ENCODE results near the gene SHISA6. TPM values are rescaled to one million over a fixed set of nuclear protein-coding genes. Genes with fewer than 3 reads are reported as not detected.
"Not testable (repeated sequence)": the region's sequence is repeated elsewhere in the genome, so short reads cannot be mapped to it uniquely, and the experiment has no call there.

SHISA6 gene
- total RNA-seq, 1 experiment from 2014 or later, result not detected

GRCh38 chr17:11285946-11286345 is 44.9 kb downstream of the SHISA6 start:
- no peak for DNase-seq
- H3K9me3 ChIP-seq, result peaks cover 2% of the 10 kb centered on the region; the same call in 1 of the 2 replicates

GRCh38 chr17:11287791-11288190 is 46.8 kb downstream of the SHISA6 start:
- no peaks in the 10 kb centered on the region for H3K9me3 ChIP-seq
- no peak for DNase-seq
- no peaks in the 10 kb centered on the region for H3K36me3 ChIP-seq
- no peak overlapping the region for H3K4me3 ChIP-seq
- H3K27me3 ChIP-seq, result peaks cover 4% of the 10 kb centered on the region; the same call in 1 of the 2 replicates

More at GRCh38 chr17:11285946-11286345, 44.9 kb downstream of the SHISA6 start:
- H3K36me3 ChIP-seq, result no peaks in the 10 kb centered on the region
- peaks cover 6% of the 10 kb centered on the region; the same call in 1 of the 2 replicates for H3K27me3 ChIP-seq
- H3K4me3 ChIP-seq, result no peak overlapping the region

GRCh38 chr17:11290814-11291213 is 49.8 kb downstream of the SHISA6 start:
- Histone ChIP-seq H3K9me3 (no peaks in the 10 kb centered on the region), H3K4me3 (no peak overlapping the region), H3K27me3 (no peaks in the 10 kb centered on the region; the same call in 1 of the 2 replicates), H3K36me3 (no peaks in the 10 kb centered on the region)
- DNase-seq, result no peak

- H3K9me3 ChIP-seq, result no peaks in the 10 kb centered on the region
These were observed 51.5 kb downstream of the SHISA6 start for GRCh38 chr17:11292491-11292890.

DNA sequence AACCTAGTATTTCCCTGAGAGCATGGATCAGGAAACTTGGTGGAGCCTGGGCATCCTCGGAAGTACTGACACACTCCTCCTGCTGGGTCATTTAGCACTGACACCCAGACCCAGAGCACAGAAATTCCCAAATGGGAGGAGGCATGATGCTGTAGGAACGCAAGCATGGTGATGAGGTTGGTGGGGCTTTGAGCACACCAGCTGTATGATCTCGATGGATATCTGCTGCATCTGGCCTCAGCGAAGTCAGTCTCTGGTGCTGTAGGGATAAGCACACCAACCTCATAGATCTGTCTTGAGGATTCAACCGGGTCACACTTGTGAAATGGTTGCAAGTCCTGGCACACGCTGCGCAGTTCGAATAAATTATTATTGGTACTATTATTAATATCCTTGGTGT is 52.5 kb downstream of the SHISA6 start:
- Histone ChIP-seq H3K9me3 (no peaks in the 10 kb centered on the region), H3K36me3 (no peaks in the 10 kb centered on the region), H3K27me3 (no peaks in the 10 kb centered on the region; the same call in 1 of the 2 replicates), H3K4me3 (no peak overlapping the region)
- DNase-seq, result no peak

More at GRCh38 chr17:11292491-11292890, 51.5 kb downstream of the SHISA6 start:
- no peak overlapping the region for H3K4me3 ChIP-seq
- H3K27me3 ChIP-seq, result no peaks in the 10 kb centered on the region; the same call in 1 of the 2 replicates
- no peaks in the 10 kb centered on the region for H3K36me3 ChIP-seq
- no peak for DNase-seq

DNA sequence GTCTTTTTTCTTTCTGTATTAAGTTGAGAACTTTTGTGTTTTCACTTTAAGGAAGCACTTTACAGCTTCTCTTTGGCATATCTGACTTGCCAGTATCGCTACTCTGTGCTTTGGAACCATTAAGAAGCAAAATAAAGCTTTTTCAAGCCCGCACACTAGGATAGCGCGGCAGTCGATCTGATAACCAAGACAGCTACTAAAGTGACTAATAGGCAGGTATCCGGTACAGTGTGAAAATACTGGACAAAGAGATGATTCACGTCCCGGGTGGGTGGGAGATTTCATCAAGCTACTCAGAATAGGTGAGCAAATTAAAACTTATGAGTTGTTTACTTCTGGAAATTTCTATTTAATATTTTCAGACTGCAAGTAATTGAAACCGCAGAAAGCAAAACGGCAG is 53.8 kb downstream of the SHISA6 start:
- Histone ChIP-seq H3K9me3 (no peaks in the 10 kb centered on the region), H3K36me3 (no peaks in the 10 kb centered on the region), H3K27me3 (no peaks in the 10 kb centered on the region), H3K4me3 (no peak overlapping the region)
- DNase-seq, result no peak

DNA sequence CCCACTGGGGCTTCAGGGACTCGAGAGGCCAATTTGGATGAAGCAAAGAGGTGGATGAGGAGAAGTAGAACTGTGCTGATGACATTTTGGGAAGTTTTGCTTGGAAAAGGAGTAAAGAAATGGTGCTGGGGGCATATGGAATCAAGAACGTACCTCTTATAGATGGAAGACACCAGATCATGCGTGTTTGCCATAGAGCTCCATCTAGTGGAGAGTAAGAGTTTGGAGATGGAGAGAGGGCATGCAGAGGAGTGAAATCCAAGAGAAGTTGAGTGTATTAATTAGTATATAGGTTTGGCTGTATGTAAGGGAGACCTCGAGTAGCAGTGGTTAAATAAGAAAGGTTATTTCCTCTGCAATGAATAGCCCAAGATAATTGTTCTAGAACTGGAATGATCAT is 56.0 kb downstream of the SHISA6 start:
- Histone ChIP-seq H3K36me3 (no peaks in the 10 kb centered on the region), H3K27me3 (no peaks in the 10 kb centered on the region), H3K4me3 (no peak overlapping the region), H3K9me3 (no peaks in the 10 kb centered on the region)
- DNase-seq, result no peak

- H3K36me3 ChIP-seq, result no peaks in the 10 kb centered on the region
- no peaks in the 10 kb centered on the region for H3K27me3 ChIP-seq
- H3K4me3 ChIP-seq, result no peak overlapping the region
- H3K9me3 ChIP-seq, result no peaks in the 10 kb centered on the region
- no peak for DNase-seq
These were observed 57.4 kb downstream of the SHISA6 start for GRCh38 chr17:11298401-11298800.

DNA sequence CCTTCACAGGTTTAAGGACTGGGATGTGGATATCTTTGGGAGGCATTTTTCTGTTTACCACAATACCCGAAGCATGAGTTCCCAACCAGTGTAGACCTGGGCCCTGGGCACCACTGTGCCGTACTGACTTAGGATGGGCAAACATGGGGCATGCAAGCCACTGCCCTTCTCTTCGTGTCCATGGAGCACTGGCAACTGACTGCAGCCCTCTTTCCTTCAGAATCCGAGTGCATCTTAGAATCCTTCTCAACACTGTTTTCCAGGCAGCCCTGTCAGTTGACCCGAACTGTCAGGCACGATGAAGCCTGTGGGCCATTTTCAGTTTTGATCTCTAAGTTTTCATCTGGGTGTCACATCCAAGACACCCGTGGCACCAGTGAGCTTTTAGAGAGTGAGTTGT is 59.2 kb downstream of the SHISA6 start:
- Histone ChIP-seq H3K9me3 (no peaks in the 10 kb centered on the region), H3K27me3 (no peaks in the 10 kb centered on the region), H3K36me3 (no peaks in the 10 kb centered on the region), H3K4me3 (no peak overlapping the region)
- DNase-seq, result no peak

- H3K4me3 ChIP-seq, result no peak overlapping the region
- no peak for DNase-seq
- H3K36me3 ChIP-seq, result no peaks in the 10 kb centered on the region
- H3K27me3 ChIP-seq, result no peaks in the 10 kb centered on the region
- H3K9me3 ChIP-seq, result no peaks in the 10 kb centered on the region
These were observed 59.7 kb downstream of the SHISA6 start for GRCh38 chr17:11300738-11301137.

DNA sequence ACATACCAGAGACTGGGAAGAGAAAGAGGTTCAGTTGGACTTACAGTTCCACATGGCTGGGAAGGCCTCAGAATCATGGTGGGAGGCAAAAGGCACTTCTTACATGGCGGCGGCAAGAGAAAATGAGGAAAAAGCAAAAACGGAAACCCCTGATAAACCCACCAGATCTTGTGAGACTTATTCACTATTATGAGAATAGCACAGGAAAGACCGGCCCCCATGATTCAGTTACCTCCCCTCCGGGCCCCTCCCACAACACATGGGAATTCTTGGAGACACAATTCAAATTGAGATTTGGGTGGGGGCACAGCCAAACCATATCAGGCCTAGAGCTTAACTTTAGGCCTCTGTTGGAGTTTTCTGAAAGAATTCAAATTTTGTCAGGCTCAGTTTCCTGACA is 60.9 kb downstream of the SHISA6 start:
- not testable (repeated sequence) for H3K9me3 ChIP-seq, DNase-seq, H3K36me3 ChIP-seq, H3K4me3 ChIP-seq, H3K27me3 ChIP-seq

GRCh38 chr17:11302401-11303186 is 61.6 kb downstream of the SHISA6 start:
- no peak for DNase-seq
- H3K36me3 ChIP-seq, result no peaks in the 10 kb centered on the region
- H3K27me3 ChIP-seq, result no peaks in the 10 kb centered on the region
- no peak overlapping the region for H3K4me3 ChIP-seq
- H3K9me3 ChIP-seq, result no peaks in the 10 kb centered on the region

DNA sequence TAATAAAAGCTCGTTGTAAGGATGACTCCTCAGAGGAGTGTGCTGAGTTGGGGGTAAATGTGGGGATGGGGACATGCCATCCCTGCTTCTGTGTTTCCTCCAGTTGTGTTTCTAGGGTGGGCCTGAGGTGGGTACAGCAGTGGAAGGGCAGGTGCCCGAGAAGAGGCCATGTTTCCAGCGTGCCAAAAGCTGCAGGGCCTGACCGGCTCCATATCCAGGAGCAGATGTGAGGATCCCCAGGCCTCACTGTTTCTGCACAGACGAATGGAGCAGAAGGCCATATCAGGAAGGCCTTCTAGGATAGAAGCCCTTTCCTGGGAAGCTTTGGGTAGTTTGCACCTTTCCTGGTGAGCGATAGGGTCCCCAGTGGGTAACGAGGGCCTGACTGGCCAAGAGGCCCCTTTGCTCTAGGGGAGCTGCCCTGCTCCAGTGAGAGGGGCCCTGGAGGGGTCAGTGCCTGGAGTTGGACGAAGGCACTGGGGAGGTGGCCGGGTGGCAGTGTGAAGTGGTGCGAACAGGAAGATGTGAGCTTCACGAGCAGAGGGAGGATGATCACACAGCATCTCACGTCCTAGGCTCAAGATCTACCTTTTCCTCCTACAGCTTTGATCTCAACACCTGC is 62.9 kb downstream of the SHISA6 start:
- H3K36me3 ChIP-seq, result no peaks in the 10 kb centered on the region
- no peak overlapping the region for H3K4me3 ChIP-seq
- no peaks in the 10 kb centered on the region for H3K9me3 ChIP-seq
- H3K27me3 ChIP-seq, result no peaks in the 10 kb centered on the region
- no peak for DNase-seq

GRCh38 chr17:11304568-11304967 is 63.6 kb downstream of the SHISA6 start:
- no peaks in the 10 kb centered on the region for H3K36me3 ChIP-seq
- H3K27me3 ChIP-seq, result no peaks in the 10 kb centered on the region
- DNase-seq, result no peak
- no peaks in the 10 kb centered on the region for H3K9me3 ChIP-seq
- no peak overlapping the region for H3K4me3 ChIP-seq

GRCh38 chr17:11305524-11305923 is 64.5 kb downstream of the SHISA6 start:
- Histone ChIP-seq H3K36me3 (no peaks in the 10 kb centered on the region), H3K4me3 (no peak overlapping the region), H3K9me3 (no peaks in the 10 kb centered on the region), H3K27me3 (no peaks in the 10 kb centered on the region)
- DNase-seq, result no peak

- Histone ChIP-seq H3K36me3 (no peaks in the 10 kb centered on the region), H3K9me3 (no peaks in the 10 kb centered on the region), H3K4me3 (no peak overlapping the region), H3K27me3 (no peaks in the 10 kb centered on the region; the same call in none of the 2 replicates)
- DNase-seq, result no peak
These were observed 67.5 kb downstream of the SHISA6 start for GRCh38 chr17:11308531-11308930.

GRCh38 chr17:11309033-11309432 is 68.0 kb downstream of the SHISA6 start:
- DNase-seq, result no peak
- no peaks in the 10 kb centered on the region for H3K9me3 ChIP-seq
- H3K36me3 ChIP-seq, result no peaks in the 10 kb centered on the region
- H3K4me3 ChIP-seq, result no peak overlapping the region
- no peaks in the 10 kb centered on the region; the same call in none of the 2 replicates for H3K27me3 ChIP-seq

GRCh38 chr17:11309850-11310249 is 68.8 kb downstream of the SHISA6 start:
- Histone ChIP-seq H3K9me3 (no peaks in the 10 kb centered on the region), H3K27me3 (no peaks in the 10 kb centered on the region; the same call in none of the 2 replicates), H3K36me3 (no peaks in the 10 kb centered on the region), H3K4me3 (no peak overlapping the region)
- no peak for DNase-seq
